Keratinocyte (primary cell): ENCODE measurements around the gene NBL1. TPM values are rescaled to one million over a fixed set of nuclear protein-coding genes. Genes with fewer than 3 reads are reported as not detected.

Source experiments
- DNase-seq: peaks from one replicate; pipeline ENCODE4 v3.0.0-alpha.2; 2011; ENCODE audit warnings: low read depth, missing footprints, low spot score
- FAIRE-seq: peaks from 2 replicates; lab custom pipeline; 2011; peaks lifted over from hg19 to GRCh38; lab: Jason Lieb, UNC
- H2AFZ ChIP-seq: 2 replicates; pipeline ENCODE4 v1.6.0; 2012; ENCODE audit warnings: low read length, control low read depth, inconsistent platforms; ENCODE audit not compliant: control insufficient read depth
- H3K27ac ChIP-seq: 2 replicates; pipeline ENCODE4 v1.5.1; 2011; ENCODE audit warnings: low read length; ENCODE audit not compliant: control insufficient read depth, insufficient read depth
- H3K27me3 ChIP-seq: 3 replicates; pipeline ENCODE4 v1.6.0; 2011; ENCODE audit warnings: low read length; ENCODE audit not compliant: control insufficient read depth, insufficient read depth; ENCODE audit errors: extremely low read depth
- H3K36me3 ChIP-seq, 2 experiments: 2 replicates in 1 of 2; 3 replicates in 1 of 2; pipeline ENCODE4 v1.5.1; 2011; ENCODE audit warnings: low read length in 2 of 2, mild to moderate bottlenecking in 1 of 2; ENCODE audit not compliant: control insufficient read depth in 2 of 2, insufficient read depth in 2 of 2; ENCODE audit errors: extremely low read depth in 1 of 2
- H3K4me1 ChIP-seq: 3 replicates; pipeline ENCODE4 v1.5.1; 2011; ENCODE audit warnings: low read length; ENCODE audit not compliant: control insufficient read depth, insufficient read depth; ENCODE audit errors: extremely low read depth
- H3K4me2 ChIP-seq: 3 replicates; pipeline ENCODE4 v1.6.0; 2011; ENCODE audit warnings: low read depth, low read length; ENCODE audit not compliant: control insufficient read depth, insufficient read depth; ENCODE audit errors: extremely low read depth
- H3K4me3 ChIP-seq, 3 experiments: fragments of 200-600 bp in 1 of 3; sonication (generic) in 1 of 3; 2 replicates in 2 of 3; 3 replicates in 1 of 3; pipeline ENCODE4 v1.5.1; 2011 to 2016; ENCODE audit warnings: low read length in 3 of 3, mild to moderate bottlenecking in 3 of 3, control low read depth in 2 of 3, inconsistent platforms in 1 of 3, low read depth in 1 of 3, mixed read lengths in 1 of 3, mixed run types in 1 of 3, moderate library complexity in 1 of 3; ENCODE audit not compliant: control insufficient read depth in 2 of 3, insufficient read depth in 2 of 3; ENCODE audit errors: extremely low read depth in 1 of 3
- H3K79me2 ChIP-seq: 2 replicates; pipeline ENCODE4 v1.6.0; 2012; ENCODE audit warnings: low read length; ENCODE audit not compliant: control insufficient read depth, insufficient read depth
- H3K9ac ChIP-seq: 3 replicates; pipeline ENCODE4 v1.6.0; 2011; ENCODE audit warnings: low read length; ENCODE audit not compliant: control insufficient read depth, insufficient read depth; ENCODE audit errors: extremely low read depth
- H3K9me1 ChIP-seq: 3 replicates; pipeline ENCODE4 v1.6.0; 2011; ENCODE audit warnings: low read length; ENCODE audit not compliant: control insufficient read depth, insufficient read depth; ENCODE audit errors: extremely low read depth
- H3K9me3 ChIP-seq: 2 replicates; pipeline ENCODE4 v1.5.1; 2012; ENCODE audit warnings: low read depth, low read length; ENCODE audit not compliant: control insufficient read depth
- H4K20me1 ChIP-seq: 3 replicates; pipeline ENCODE4 v1.6.0; 2011; ENCODE audit warnings: low read length; ENCODE audit not compliant: control insufficient read depth, insufficient read depth; ENCODE audit errors: extremely low read depth
- EZH2 ChIP-seq: IDR thresholded peaks from one replicate; pipeline ENCODE4 v1.6.1; 2012; ENCODE audit warnings: inconsistent platforms, mild to moderate bottlenecking, low read length, moderate library complexity
- dilution Hi-C: fragments of 300-500 bp; cut with MboI; formaldehyde crosslinking; loops from one replicate; pipeline ENCODE4 v1.7.0; 2020; ENCODE audit warnings: low sequenced_read_pairs; ENCODE audit not compliant: extremely low pct_ligation_motif_present
- polyA plus RNA-seq, 5 experiments: library from polyadenylated mRNA; depleted of rRNA in 3 of 5; stranded (reverse) in 3 of 5; stranded (forward) in 1 of 5; unstranded in 1 of 5; fragments of >200 nt; gene quantifications; 1 replicate in 1 of 5; 2 replicates in 3 of 5; 3 replicates in 1 of 5; pipeline versions ENCODE4 v1.2.1 to v1.2.3, GENCODE V29; 2011 to 2012; ENCODE audit warnings: missing spikeins in 2 of 5, low read depth in 1 of 5, low replicate concordance in 1 of 5
- TF ChIP-seq, protein P1 (sequence below), 3 experiments: IDR thresholded peaks in 1 of 3; conservative IDR thresholded peaks in 1 of 3; optimal IDR thresholded peaks in 1 of 3; 2 replicates in 2 of 3; 3 replicates in 1 of 3; pipeline versions ENCODE3 to v1.5.1; 2011; ENCODE audit warnings: low read length in 3 of 3, mild to moderate bottlenecking in 3 of 3, moderate library complexity in 2 of 3, control low read depth in 1 of 3, inconsistent platforms in 1 of 3; ENCODE audit not compliant: insufficient read depth in 2 of 3; ENCODE audit errors: extremely low read depth in 1 of 3

The NBL1 gene
- polyA plus RNA-seq, 1 donor (not counting 4 experiments of a cell fraction or from before 2014, with no cell fraction given) = 74.5 TPM

DNA sequence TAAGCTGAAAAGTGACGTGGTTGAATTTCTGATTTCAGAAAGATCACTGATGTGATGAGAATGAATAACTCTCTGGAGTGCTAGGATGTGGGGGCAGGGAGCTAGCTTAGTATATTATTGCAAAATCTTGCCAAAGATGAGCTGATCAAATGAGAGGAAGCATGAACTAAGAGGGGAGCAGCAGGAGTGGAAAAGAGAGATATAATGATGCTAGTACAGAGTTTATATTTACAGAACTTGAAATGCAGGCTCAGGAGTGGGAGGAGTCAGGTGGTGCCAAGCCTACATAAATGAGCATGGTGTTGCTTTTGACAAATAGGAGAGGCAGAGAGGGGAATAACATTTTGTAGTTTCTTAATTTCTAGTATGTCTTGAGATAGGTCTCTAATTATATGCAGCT, 38.1 kb upstream of the NBL1 start:
- H3K79me2 ChIP-seq = peaks cover 86% of the 10 kb centered on the region

GRCh38 chr1:19606817-19607642, 37.1 kb upstream of the NBL1 start:
- no peak for TF ChIP-seq EZH2
- TF ChIP-seq, protein P1, sequence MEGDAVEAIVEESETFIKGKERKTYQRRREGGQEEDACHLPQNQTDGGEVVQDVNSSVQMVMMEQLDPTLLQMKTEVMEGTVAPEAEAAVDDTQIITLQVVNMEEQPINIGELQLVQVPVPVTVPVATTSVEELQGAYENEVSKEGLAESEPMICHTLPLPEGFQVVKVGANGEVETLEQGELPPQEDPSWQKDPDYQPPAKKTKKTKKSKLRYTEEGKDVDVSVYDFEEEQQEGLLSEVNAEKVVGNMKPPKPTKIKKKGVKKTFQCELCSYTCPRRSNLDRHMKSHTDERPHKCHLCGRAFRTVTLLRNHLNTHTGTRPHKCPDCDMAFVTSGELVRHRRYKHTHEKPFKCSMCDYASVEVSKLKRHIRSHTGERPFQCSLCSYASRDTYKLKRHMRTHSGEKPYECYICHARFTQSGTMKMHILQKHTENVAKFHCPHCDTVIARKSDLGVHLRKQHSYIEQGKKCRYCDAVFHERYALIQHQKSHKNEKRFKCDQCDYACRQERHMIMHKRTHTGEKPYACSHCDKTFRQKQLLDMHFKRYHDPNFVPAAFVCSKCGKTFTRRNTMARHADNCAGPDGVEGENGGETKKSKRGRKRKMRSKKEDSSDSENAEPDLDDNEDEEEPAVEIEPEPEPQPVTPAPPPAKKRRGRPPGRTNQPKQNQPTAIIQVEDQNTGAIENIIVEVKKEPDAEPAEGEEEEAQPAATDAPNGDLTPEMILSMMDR (optimal IDR thresholded peaks at IDR 0.05 in 1 of 3, IDR thresholded peaks at IDR 0.05 in 1 of 3, conservative IDR thresholded peaks at IDR 0.05 in 1 of 3; ENCODE audit: extremely low read depth in 1 of 3, insufficient read depth in 2 of 3, low read length in 3 of 3) = no peak
- peaks cover 5% of the 10 kb centered on the region for H4K20me1 ChIP-seq
- FAIRE-seq = no peak

More for the DNA sequence above, 38.1 kb upstream of the NBL1 start:
- no peaks in the 10 kb centered on the region for H3K9me3 ChIP-seq
- H3K36me3 ChIP-seq = peaks cover 6% of the 10 kb centered on the region in 2 experiments
- H3K27me3 ChIP-seq = no peaks in the 10 kb centered on the region
- dilution Hi-C loops = no loop called here
- FAIRE-seq = no peak
- no peak overlapping the region for H3K27ac ChIP-seq
- no peak overlapping the region for H3K4me2 ChIP-seq
- H2AFZ ChIP-seq = no peak overlapping the region
- TF ChIP-seq, protein P1 (optimal IDR thresholded peaks at IDR 0.05 in 1 of 3, IDR thresholded peaks at IDR 0.05 in 1 of 3, conservative IDR thresholded peaks at IDR 0.05 in 1 of 3; ENCODE audit: extremely low read depth in 1 of 3, insufficient read depth in 2 of 3, low read length in 3 of 3) = no peak
- TF ChIP-seq EZH2 = no peak
- H3K9me1 ChIP-seq = no peaks in the 10 kb centered on the region
- peaks cover 8% of the 10 kb centered on the region for H3K4me1 ChIP-seq
- peaks cover 5% of the 10 kb centered on the region for H4K20me1 ChIP-seq
- H3K4me3 ChIP-seq = no peak overlapping the region
- no peak for DNase-seq
- no peak overlapping the region for H3K9ac ChIP-seq

More at GRCh38 chr1:19606817-19607642, 37.1 kb upstream of the NBL1 start:
- Histone ChIP-seq H3K9me1 (no peaks in the 10 kb centered on the region), H3K27me3 (no peaks in the 10 kb centered on the region), H3K9ac (no peak overlapping the region), H3K36me3 (peaks cover 5 to 6% of the 10 kb centered on the region in 2 experiments), H3K4me1 (peaks cover 8% of the 10 kb centered on the region), H2AFZ (no peak overlapping the region), H3K79me2 (peaks cover 80% of the 10 kb centered on the region), H3K4me3 (no peak overlapping the region), H3K9me3 (no peaks in the 10 kb centered on the region), H3K4me2 (no peak overlapping the region), H3K27ac (no peak overlapping the region)
- no peak for DNase-seq
- dilution Hi-C loops = no loop called here
